ENCODE results near the gene BMP10. TPM values are rescaled to one million over a fixed set of nuclear protein-coding genes. Genes with fewer than 3 reads are reported as not detected.

The BMP10 gene
- total RNA-seq, 2 donors from 2014 or later: not detected

DNA sequence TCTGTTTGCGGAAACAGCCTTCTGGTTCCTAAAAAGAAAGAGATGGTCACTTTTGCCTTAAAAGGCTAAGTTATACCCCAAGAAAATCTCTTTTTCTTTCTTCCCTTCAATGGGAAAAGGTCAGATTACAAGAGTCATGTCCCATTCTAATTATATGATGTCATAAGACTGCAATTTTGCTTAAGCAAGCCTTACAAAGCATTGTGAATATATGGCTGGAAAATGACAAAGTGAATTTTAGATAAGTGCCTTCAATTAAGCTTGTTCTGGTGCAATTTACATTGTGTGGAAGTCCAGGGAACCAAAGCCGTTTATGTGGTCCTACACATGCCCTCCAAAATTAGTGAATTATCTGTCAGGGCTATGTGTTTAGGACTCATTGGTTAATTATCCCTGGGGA, 7.6 kb upstream of the BMP10 start:
- H3K27ac Mint-ChIP-seq: no peak overlapping the region
- H3K36me3 ChIP-seq (ENCODE audit: control insufficient read depth, insufficient read depth, low read length): no peaks in the 10 kb centered on the region

DNA sequence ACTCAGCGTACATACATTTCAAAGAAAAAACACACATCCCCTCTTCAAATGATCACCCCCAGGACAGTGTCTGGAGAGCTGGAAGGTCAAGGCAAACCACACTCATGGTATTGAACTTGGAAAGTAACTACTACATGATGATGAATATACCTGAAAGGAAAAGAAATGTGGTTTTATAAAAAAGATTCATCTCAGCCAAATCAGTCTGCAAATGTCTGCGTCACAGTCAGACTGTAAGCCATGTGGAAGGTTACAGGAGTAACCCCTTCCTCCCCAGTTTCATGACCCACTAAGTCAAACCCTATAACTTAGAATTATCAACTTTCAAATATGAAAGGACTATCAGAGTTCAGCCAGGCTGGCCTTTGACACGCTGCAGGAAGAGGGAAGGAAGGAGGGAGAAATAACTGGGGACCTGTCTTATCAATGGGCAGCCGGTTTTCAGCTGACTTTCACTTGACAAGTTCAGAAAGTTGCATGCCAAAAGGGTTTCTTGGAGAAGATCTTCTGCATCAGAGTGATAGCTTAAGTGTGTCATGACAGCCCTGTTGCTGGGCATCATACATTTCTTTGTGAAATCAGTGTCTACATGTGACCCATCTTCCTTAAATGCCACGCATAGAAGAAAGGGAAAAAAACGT, 7.0 kb upstream of the BMP10 start:
- Histone ChIP-seq H3K36me3 (ENCODE audit: control insufficient read depth, insufficient read depth, low read length) (no peaks in the 10 kb centered on the region), H3K4me3 (ENCODE audit: low read length) (no peak overlapping the region), H3K27me3 (ENCODE audit: control insufficient read depth, insufficient read depth, low read length, poor library complexity, severe bottlenecking) (peaks cover 9% of the 10 kb centered on the region), H3K9ac (ENCODE audit: extremely low read depth, low read length, poor library complexity, severe bottlenecking) (no peak overlapping the region), H3K4me1 (ENCODE audit: control insufficient read depth, insufficient read depth, low read length) (peaks cover 8% of the 10 kb centered on the region), H3K27ac (ENCODE audit: low read depth, low read length) (no peak overlapping the region), H3K9me3 (ENCODE audit: control insufficient read depth, low read length) (no peaks in the 10 kb centered on the region)
- Mint-ChIP-seq H3K27ac (no peak overlapping the region), H3K4me3 (no peak overlapping the region), H3K27me3 (ENCODE audit: insufficient read depth) (peaks cover 51% of the 10 kb centered on the region), H3K9me3 (no peaks in the 10 kb centered on the region), H3K36me3 (ENCODE audit: low read depth) (no peaks in the 10 kb centered on the region), H3K4me1 (peaks cover 10% of the 10 kb centered on the region)
- no peak for DNase-seq
- WGBS, 2 experiments (ENCODE audit: insufficient coverage in 1 of 2, insufficient read length in 1 of 2): 89 to 96% methylated on average over 5 to 6 of the region's 6 CpGs
- TF ChIP-seq, protein P1, sequence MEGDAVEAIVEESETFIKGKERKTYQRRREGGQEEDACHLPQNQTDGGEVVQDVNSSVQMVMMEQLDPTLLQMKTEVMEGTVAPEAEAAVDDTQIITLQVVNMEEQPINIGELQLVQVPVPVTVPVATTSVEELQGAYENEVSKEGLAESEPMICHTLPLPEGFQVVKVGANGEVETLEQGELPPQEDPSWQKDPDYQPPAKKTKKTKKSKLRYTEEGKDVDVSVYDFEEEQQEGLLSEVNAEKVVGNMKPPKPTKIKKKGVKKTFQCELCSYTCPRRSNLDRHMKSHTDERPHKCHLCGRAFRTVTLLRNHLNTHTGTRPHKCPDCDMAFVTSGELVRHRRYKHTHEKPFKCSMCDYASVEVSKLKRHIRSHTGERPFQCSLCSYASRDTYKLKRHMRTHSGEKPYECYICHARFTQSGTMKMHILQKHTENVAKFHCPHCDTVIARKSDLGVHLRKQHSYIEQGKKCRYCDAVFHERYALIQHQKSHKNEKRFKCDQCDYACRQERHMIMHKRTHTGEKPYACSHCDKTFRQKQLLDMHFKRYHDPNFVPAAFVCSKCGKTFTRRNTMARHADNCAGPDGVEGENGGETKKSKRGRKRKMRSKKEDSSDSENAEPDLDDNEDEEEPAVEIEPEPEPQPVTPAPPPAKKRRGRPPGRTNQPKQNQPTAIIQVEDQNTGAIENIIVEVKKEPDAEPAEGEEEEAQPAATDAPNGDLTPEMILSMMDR (conservative IDR thresholded peaks at IDR 0.05): no peak

More for the DNA sequence above, 7.6 kb upstream of the BMP10 start:
- Mint-ChIP-seq H3K36me3 (ENCODE audit: low read depth) (no peaks in the 10 kb centered on the region), H3K27me3 (ENCODE audit: insufficient read depth) (peaks cover 47% of the 10 kb centered on the region), H3K9me3 (no peaks in the 10 kb centered on the region), H3K4me1 (peaks cover 10% of the 10 kb centered on the region), H3K4me3 (no peak overlapping the region)
- DNase-seq: no peak
- TF ChIP-seq, protein P1 (conservative IDR thresholded peaks at IDR 0.05): no peak
- Histone ChIP-seq H3K27ac (ENCODE audit: low read depth, low read length) (no peak overlapping the region), H3K9me3 (ENCODE audit: control insufficient read depth, low read length) (no peaks in the 10 kb centered on the region), H3K9ac (ENCODE audit: extremely low read depth, low read length, poor library complexity, severe bottlenecking) (no peak overlapping the region), H3K4me3 (ENCODE audit: low read length) (no peak overlapping the region), H3K27me3 (ENCODE audit: control insufficient read depth, insufficient read depth, low read length, poor library complexity, severe bottlenecking) (peaks cover 9% of the 10 kb centered on the region), H3K4me1 (ENCODE audit: control insufficient read depth, insufficient read depth, low read length) (peaks cover 8% of the 10 kb centered on the region)
- 91 to 98% methylated on average over 2 of the region's 2 CpGs for whole genome bisulfite sequencing, 2 experiments (ENCODE audit: insufficient coverage in 1 of 2, insufficient read length in 1 of 2)

DNA sequence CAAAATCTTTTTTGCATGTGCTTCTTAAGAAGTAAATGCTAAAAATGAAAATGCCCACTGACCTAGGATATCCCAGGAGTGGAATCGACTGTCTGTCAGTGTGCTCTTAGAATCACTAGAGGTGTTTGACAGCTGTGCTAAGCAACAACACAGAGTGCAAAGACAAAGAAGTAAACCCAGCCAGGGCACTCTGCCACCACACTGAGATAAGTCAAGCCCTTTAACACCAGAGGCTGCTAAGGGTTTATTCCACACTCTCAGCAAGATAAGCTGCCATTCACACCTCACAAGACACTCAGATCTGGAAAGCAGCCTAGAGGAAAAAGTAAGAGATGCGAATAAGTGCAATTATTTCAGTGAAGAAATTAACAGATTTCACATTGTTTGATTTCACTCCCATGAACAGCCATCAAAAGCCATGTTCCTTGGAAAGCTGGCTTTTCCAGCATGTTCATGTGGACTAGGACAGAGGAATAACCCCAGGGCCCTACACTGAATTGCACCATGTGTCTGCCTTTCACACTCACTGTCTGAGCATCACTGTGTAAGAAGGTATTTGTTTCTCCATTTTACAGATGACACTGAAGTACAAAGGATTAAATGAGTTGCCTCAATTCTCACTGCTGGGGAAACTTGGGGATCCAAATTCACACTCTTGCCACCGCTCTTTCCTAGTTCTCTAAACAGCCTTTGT, 6.0 kb upstream of the BMP10 start:
- Histone ChIP-seq H3K4me3 (ENCODE audit: low read length) (no peak overlapping the region), H3K9me3 (ENCODE audit: control insufficient read depth, low read length) (no peaks in the 10 kb centered on the region), H3K27me3 (ENCODE audit: control insufficient read depth, insufficient read depth, low read length, poor library complexity, severe bottlenecking) (peaks cover 9% of the 10 kb centered on the region), H3K4me1 (ENCODE audit: control insufficient read depth, insufficient read depth, low read length) (peaks cover 8% of the 10 kb centered on the region), H3K27ac (ENCODE audit: low read depth, low read length) (no peak overlapping the region), H3K9ac (ENCODE audit: extremely low read depth, low read length, poor library complexity, severe bottlenecking) (no peak overlapping the region), H3K36me3 (ENCODE audit: control insufficient read depth, insufficient read depth, low read length) (no peaks in the 10 kb centered on the region)
- 88 to 97% methylated on average over 2 to 3 of the region's 3 CpGs for WGBS, 2 experiments (ENCODE audit: insufficient coverage in 1 of 2, insufficient read length in 1 of 2)
- Mint-ChIP-seq H3K9me3 (no peaks in the 10 kb centered on the region), H3K27ac (no peak overlapping the region), H3K36me3 (ENCODE audit: low read depth) (no peaks in the 10 kb centered on the region), H3K4me3 (no peak overlapping the region), H3K27me3 (ENCODE audit: insufficient read depth) (peaks cover 57% of the 10 kb centered on the region), H3K4me1 (peaks cover 10% of the 10 kb centered on the region)
- no peak for DNase-seq
- TF ChIP-seq, protein P1 (conservative IDR thresholded peaks at IDR 0.05): no peak

Data from endodermal cell (in vitro differentiated cells).